DOHH2 (cell line): ENCODE measurements around the gene WWC1.

Experiments used
- CTCF ChIP-seq: fragments of 200-600 bp; sonication (generic); IDR thresholded peaks from one replicate; pipeline ENCODE4 v1.5.1; 2014; ENCODE audit warnings: antibody characterized with exemption, mild to moderate bottlenecking, low read depth, low read length; ENCODE audit not compliant: poor library complexity, severe bottlenecking
- EZH2phosphoT487 ChIP-seq: fragments of 200-600 bp; sonication (generic); IDR thresholded peaks from 2 replicates; pipeline ENCODE4 v1.6.1; 2017; ENCODE audit warnings: borderline replicate concordance, mild to moderate bottlenecking, antibody characterized with exemption, low read length, moderate library complexity, mixed read lengths

- TF ChIP-seq EZH2phosphoT487 (no peak), CTCF (no peak)
These were observed 121.6 kb downstream of the WWC1 start for GRCh38 chr5:168413062-168413461.
